Activated T-cell treated with anti-CD3 and anti-CD28 coated beads, Interleukin-2, amount 50 U/mL, for 72 hours (primary cell): Measurements from ENCODE around the gene PRPH. TPM values are rescaled to one million over a fixed set of nuclear protein-coding genes. Genes with fewer than 3 reads are reported as not detected.

ENCODE experiments used
- ATAC-seq, 2 donors: fragments of 150-1000 bp; cut with Tn5 transposase; replicated peaks in 1 of 2; 2 replicates each; pipeline ENCODE4 v1.10.0; 2021; ENCODE audit warnings: moderate library complexity in 2 of 2, mild to moderate bottlenecking in 1 of 2
- DNase-seq, 2 donors: peaks; one replicate each; pipeline ENCODE4 v3.0.0; 2021 to 2022; ENCODE audit warnings: mixed read lengths in 1 of 2
- H3K27ac Mint-ChIP-seq: one replicate; pipeline ENCODE4 v1.8.0; 2022; ENCODE audit warnings: mild to moderate bottlenecking, moderate library complexity, mixed read lengths
- H3K27me3 Mint-ChIP-seq: one replicate; pipeline ENCODE4 v1.8.0; 2022; ENCODE audit warnings: low read depth, mixed read lengths
- H3K36me3 Mint-ChIP-seq, 2 donors: one replicate each; pipeline ENCODE4 v1.8.0; 2022; ENCODE audit warnings: mixed read lengths in 2 of 2, mild to moderate bottlenecking in 1 of 2; ENCODE audit not compliant: insufficient read depth in 2 of 2
- H3K4me1 Mint-ChIP-seq: one replicate; pipeline ENCODE4 v1.8.0; 2022; ENCODE audit warnings: low read depth, mixed read lengths
- H3K4me3 Mint-ChIP-seq, 2 donors: one replicate each; pipeline ENCODE4 v1.8.0; 2022; ENCODE audit warnings: mild to moderate bottlenecking in 2 of 2, mixed read lengths in 2 of 2, moderate library complexity in 2 of 2
- H3K9me3 Mint-ChIP-seq, 2 donors: one replicate each; pipeline ENCODE4 v1.8.0; 2022; ENCODE audit warnings: mixed read lengths in 2 of 2
- total RNA-seq, 2 donors: library from RNA; stranded (reverse); gene quantifications; one replicate each; pipeline ENCODE4 v1.2.3, GENCODE V29; 2022

PRPH gene
- total RNA-seq, 2 donors from 2014 or later, result 1.7 TPM; not detected in 1

GRCh38 chr12:49334681-49335080, 39.7 kb downstream of the PRPH start:
- H3K4me1 Mint-ChIP-seq, result peaks cover 21% of the 10 kb centered on the region
- no peak for DNase-seq
- no peak overlapping the region for H3K4me3 Mint-ChIP-seq
- H3K36me3 Mint-ChIP-seq, result no peaks in the 10 kb centered on the region
- H3K27ac Mint-ChIP-seq, result no peak overlapping the region
- no peaks in the 10 kb centered on the region for H3K9me3 Mint-ChIP-seq
- ATAC-seq, result no peak
- peaks cover 70% of the 10 kb centered on the region for H3K27me3 Mint-ChIP-seq

GRCh38 chr12:49335118-49335954, 40.4 kb downstream of the PRPH start:
- H3K27ac Mint-ChIP-seq, result no peak overlapping the region
- no peak for ATAC-seq
- no peaks in the 10 kb centered on the region for H3K9me3 Mint-ChIP-seq
- no peak for DNase-seq
- peaks cover 76% of the 10 kb centered on the region for H3K27me3 Mint-ChIP-seq
- no peaks in the 10 kb centered on the region for H3K36me3 Mint-ChIP-seq
- H3K4me1 Mint-ChIP-seq, result peaks cover 21% of the 10 kb centered on the region
- no peak overlapping the region for H3K4me3 Mint-ChIP-seq

GRCh38 chr12:49335955-49336644, 41.2 kb downstream of the PRPH start:
- no peak overlapping the region for H3K27ac Mint-ChIP-seq
- H3K4me3 Mint-ChIP-seq, result no peak overlapping the region
- peaks cover 21% of the 10 kb centered on the region for H3K4me1 Mint-ChIP-seq
- no peak for ATAC-seq
- DNase-seq, result no peak
- H3K9me3 Mint-ChIP-seq, result no peaks in the 10 kb centered on the region
- H3K36me3 Mint-ChIP-seq, result no peaks in the 10 kb centered on the region
- peaks cover 84% of the 10 kb centered on the region for H3K27me3 Mint-ChIP-seq

- H3K4me1 Mint-ChIP-seq, result peaks cover 21% of the 10 kb centered on the region
- peaks cover 88% of the 10 kb centered on the region for H3K27me3 Mint-ChIP-seq
- DNase-seq, result peak; percentile 92 to 94
- peak; percentile 80 to 85 for ATAC-seq
- no peak within 1 kb of the TSS for H3K27ac Mint-ChIP-seq
- peak within 1 kb of the TSS; percentile 70 to 79 for H3K4me3 Mint-ChIP-seq
- H3K36me3 Mint-ChIP-seq, result no peaks in the 10 kb centered on the region
- H3K9me3 Mint-ChIP-seq, result no peaks in the 10 kb centered on the region
These were observed 42.0 kb downstream of the PRPH start, which contains the start of gene C1QL4 for GRCh38 chr12:49336645-49337584. C1QL4 (minus strand) TSS chr12:49337188; CDS start chr12:49336477, 711 bp downstream.

- H3K4me1 Mint-ChIP-seq, result peaks cover 30% of the 10 kb centered on the region
- ATAC-seq (no peak), DNase-seq (no peak)
- H3K36me3 Mint-ChIP-seq, result no peaks in the 10 kb centered on the region
- peaks cover 88% of the 10 kb centered on the region for H3K27me3 Mint-ChIP-seq
- H3K9me3 Mint-ChIP-seq, result no peaks in the 10 kb centered on the region
- no peak overlapping the region for H3K27ac Mint-ChIP-seq
- H3K4me3 Mint-ChIP-seq, result no peak overlapping the region
These were observed 44.0 kb downstream of the PRPH start for GRCh38 chr12:49338830-49339463.

GRCh38 chr12:49339464-49339861, 44.5 kb downstream of the PRPH start:
- no peak for DNase-seq
- no peak for ATAC-seq
- Mint-ChIP-seq H3K9me3 (no peaks in the 10 kb centered on the region), H3K27ac (no peak overlapping the region), H3K4me1 (peaks cover 34% of the 10 kb centered on the region), H3K36me3 (no peaks in the 10 kb centered on the region), H3K4me3 (no peak overlapping the region), H3K27me3 (peaks cover 89% of the 10 kb centered on the region)

GRCh38 chr12:49340095-49340870, 45.3 kb downstream of the PRPH start:
- no peak overlapping the region for H3K27ac Mint-ChIP-seq
- no peaks in the 10 kb centered on the region for H3K9me3 Mint-ChIP-seq
- DNase-seq (no peak), ATAC-seq (no peak)
- peak overlapping the region in 1 of 2 donors; percentile 11 for H3K4me3 Mint-ChIP-seq
- peaks cover 83% of the 10 kb centered on the region for H3K27me3 Mint-ChIP-seq
- H3K36me3 Mint-ChIP-seq, result no peaks in the 10 kb centered on the region
- H3K4me1 Mint-ChIP-seq, result peaks cover 34% of the 10 kb centered on the region

GRCh38 chr12:49340971-49341776, 46.2 kb downstream of the PRPH start:
- Mint-ChIP-seq H3K9me3 (no peaks in the 10 kb centered on the region), H3K4me3 (peak overlapping the region in 1 of 2 donors; percentile 11), H3K27me3 (peaks cover 80% of the 10 kb centered on the region), H3K27ac (no peak overlapping the region), H3K36me3 (no peaks in the 10 kb centered on the region), H3K4me1 (peaks cover 42% of the 10 kb centered on the region)
- ATAC-seq (no peak), DNase-seq (no peak)

GRCh38 chr12:49341777-49342065, 46.8 kb downstream of the PRPH start:
- Mint-ChIP-seq H3K27ac (no peak overlapping the region), H3K9me3 (no peaks in the 10 kb centered on the region), H3K4me3 (peak overlapping the region in 1 of 2 donors; percentile 78), H3K4me1 (peaks cover 45% of the 10 kb centered on the region), H3K36me3 (no peaks in the 10 kb centered on the region), H3K27me3 (peaks cover 82% of the 10 kb centered on the region)
- DNase-seq (no peak), ATAC-seq (no peak)

GRCh38 chr12:49342066-49342913, 47.3 kb downstream of the PRPH start:
- Mint-ChIP-seq H3K36me3 (no peaks in the 10 kb centered on the region), H3K4me1 (peaks cover 45% of the 10 kb centered on the region), H3K9me3 (no peaks in the 10 kb centered on the region), H3K4me3 (peak overlapping the region; percentile 44 to 78), H3K27ac (no peak overlapping the region), H3K27me3 (peaks cover 82% of the 10 kb centered on the region)
- ATAC-seq, result peak; percentile 77 to 79
- DNase-seq, result peak; percentile 87 to 89
